Activated CD4-positive, alpha-beta T cell treated with anti-CD3 and anti-CD28 coated beads, Interleukin-10, Interleukin-2, amounts not matched to agents 100 ng/mL and 50 ng/mL, durations not matched to agents 16 hours and 8 hours (primary cell): Measurements from ENCODE around the gene SBF1.

Source experiments
- DNase-seq: peaks from one replicate; pipeline ENCODE4 v3.0.0-alpha.2; 2020

SBF1 gene

DNA sequence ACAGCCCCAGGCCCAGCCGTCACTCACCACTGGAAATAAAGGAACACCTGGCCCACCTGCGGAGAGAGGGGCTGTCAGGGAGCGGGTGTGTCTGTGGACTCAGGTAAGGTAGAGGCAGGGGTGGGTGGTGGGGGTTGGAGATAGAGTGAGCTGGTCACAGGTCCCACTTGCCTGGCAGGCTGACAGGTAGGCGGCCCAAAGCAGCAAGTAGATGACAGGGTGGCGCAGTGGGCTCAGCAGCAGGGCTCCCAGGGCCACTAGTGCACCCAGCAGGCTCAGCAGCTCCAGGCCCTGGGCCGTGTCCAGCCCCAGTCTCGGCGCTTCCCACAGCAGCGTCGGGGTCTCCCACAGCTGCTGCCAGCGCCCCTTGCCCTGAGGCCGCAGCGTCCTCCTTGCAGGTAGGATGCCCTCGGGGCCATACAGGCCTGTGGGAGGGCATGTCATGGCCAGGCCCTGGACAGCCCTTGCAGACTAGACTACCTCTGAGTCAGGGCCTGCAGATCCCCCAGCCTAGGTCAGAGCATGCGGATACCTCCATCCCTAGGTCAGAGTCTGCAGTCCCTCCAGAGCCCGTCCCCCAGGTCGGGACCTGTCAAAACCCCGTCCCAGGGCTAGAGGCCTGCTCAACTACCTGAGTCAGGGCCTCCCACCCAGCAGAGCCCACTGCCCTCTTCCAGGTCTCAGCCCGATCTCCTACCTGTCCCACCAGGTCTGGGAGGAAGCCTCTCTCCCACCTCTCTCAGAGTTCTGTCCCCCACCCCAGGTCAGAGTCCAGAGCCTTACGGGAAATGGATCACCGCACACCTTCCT is 32.0 kb upstream of the SBF1 start:
- no peak for DNase-seq

DNA sequence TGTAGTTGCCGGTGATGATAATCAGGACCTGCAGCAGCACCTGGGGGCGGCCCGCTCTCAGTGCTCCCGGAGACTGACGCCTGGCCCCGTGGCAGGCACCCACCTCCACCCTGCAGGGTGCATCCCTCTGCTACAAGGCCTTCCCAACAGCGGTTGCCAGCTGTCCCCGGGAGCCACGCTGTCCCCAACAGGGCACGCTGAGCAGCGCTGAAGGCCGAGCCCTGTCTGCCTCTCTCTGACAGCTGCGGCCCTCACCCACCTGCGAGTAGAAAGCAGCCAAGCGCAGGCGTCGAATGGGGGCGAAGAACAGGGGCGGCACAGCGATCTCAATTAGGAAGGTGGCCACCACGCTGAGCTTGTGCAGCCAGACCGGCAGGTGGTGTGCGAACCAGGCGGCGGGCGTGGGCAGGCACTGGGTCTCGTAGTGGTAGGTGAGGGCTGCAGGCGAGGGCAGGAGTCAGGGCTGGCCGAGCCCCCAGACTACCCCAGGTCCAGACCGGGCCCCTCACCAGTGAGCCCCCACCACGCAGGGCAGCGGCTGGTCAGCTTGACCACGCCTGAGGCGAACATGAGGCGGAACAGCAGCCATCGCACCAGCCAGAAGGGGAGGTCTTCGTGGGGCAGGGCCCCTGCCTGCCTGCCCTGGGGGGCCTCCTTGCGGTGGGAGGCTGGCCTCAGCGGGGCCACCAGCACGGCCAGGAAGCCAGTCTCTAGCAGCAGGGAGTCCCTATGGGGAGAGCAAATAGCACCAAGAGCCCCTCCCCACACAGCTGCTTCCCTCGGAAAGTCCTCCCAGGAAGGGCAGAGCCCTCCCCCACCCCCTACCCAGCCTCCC is 31.2 kb upstream of the SBF1 start:
- no peak for DNase-seq

GRCh38 chr22:50505276-50505775 is 30.5 kb upstream of the SBF1 start:
- DNase-seq: no peak

- no peak for DNase-seq
These were observed 29.8 kb upstream of the SBF1 start for GRCh38 chr22:50504369-50505211.

DNA sequence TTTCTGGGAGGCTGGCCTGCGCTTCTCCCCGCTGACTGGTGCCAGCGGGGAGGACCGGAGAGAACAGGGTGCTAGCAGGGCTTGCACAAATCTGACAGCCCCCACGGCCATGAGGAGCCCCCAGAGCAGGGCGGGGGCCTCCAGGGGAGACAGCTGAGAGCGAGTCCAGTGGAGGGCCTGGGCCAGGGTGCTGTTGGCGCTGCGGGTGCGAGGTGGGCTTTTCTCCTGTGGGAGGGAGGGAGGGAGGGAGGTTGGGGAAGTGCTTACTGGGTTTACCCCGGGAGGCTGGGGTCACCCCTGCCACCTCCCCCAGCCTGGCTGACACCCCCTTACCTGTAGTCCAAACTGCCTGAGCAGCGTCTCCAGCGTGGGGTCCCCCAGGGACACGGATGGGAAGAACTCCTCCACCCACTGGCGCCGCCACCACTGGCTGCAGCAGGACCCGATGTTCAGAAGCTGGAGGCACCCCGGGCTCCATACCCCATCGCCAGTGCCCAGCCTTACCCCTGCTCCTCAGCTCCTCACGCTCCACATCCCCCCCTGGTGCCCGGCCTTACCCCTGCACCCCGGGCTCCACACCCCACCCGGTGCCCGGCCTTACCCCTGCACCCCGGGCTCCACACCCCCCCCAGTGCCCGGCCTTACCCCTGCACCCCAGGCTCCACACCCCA is 28.8 kb upstream of the SBF1 start:
- peak; percentile 26 for DNase-seq

- DNase-seq: no peak
These were observed 28.0 kb upstream of the SBF1 start for GRCh38 chr22:50502628-50503474.

DNA sequence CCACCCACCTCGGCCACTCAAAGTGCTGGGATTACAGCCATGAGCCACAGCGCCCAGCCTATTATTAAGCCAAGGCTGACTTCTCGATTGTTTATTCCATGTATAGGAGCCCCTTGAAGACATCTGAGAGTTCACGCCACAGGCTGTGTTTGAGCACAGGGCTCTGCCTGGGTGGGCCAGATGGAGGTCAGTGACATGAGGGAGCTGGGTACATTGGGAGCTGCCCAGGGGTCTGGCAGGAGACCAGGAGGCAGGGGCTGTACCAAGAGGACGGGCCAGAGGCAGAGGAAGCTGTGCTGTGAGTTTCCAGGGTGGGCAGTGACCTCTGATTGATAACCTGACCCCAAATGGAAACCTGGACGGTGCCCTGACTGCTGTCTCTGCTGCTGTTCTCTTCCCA is 27.3 kb upstream of the SBF1 start:
- no peak for DNase-seq

GRCh38 chr22:50500452-50500851 is 25.6 kb upstream of the SBF1 start:
- DNase-seq: no peak

DNA sequence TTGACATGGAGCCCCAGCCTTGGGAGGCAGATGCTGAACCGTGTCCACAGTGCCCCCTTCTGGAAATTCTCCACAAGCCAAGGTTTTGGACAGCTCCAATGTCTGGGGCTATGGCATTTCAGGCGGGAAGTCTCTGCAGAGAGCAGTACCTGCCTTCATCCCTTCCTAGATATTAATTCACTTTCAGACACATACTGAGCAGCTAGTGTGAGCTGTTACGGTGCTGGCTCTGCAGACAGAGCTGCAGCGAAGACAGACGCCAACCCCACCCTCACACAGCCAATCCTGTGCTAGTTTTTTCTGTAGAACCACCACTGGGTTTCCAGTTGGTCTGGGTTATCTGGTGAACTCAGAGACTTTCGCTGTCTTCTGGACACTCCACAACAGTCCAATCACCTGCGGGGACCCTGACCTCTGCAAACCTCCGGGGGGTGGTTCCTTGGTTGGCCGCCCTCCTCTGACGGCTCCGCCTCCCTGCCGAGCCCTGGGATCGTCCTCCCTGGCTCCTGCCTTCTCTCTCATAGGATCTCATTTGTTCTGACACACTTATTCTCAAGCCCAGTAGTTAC is 23.6 kb upstream of the SBF1 start:
- peak; percentile 81 for DNase-seq

DNA sequence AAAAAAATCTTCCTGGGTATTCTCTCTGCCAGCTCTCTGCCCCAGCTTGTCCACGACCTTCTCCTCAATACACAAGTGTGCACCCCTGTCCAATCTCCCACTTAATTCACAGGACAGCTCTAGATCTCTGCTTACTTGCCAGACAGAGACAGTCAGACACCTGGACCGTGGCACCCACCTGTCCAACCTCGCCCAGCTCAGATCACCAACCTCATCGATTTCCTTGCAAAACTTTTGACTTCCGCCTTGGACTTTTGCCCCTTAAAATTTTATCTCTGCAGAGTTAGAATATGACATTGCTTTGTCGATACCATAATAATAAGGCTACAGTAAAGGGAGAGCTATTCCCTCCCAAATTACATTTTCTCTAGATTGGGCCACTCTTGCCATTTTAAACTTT is 22.3 kb upstream of the SBF1 start:
- no peak for DNase-seq

DNA sequence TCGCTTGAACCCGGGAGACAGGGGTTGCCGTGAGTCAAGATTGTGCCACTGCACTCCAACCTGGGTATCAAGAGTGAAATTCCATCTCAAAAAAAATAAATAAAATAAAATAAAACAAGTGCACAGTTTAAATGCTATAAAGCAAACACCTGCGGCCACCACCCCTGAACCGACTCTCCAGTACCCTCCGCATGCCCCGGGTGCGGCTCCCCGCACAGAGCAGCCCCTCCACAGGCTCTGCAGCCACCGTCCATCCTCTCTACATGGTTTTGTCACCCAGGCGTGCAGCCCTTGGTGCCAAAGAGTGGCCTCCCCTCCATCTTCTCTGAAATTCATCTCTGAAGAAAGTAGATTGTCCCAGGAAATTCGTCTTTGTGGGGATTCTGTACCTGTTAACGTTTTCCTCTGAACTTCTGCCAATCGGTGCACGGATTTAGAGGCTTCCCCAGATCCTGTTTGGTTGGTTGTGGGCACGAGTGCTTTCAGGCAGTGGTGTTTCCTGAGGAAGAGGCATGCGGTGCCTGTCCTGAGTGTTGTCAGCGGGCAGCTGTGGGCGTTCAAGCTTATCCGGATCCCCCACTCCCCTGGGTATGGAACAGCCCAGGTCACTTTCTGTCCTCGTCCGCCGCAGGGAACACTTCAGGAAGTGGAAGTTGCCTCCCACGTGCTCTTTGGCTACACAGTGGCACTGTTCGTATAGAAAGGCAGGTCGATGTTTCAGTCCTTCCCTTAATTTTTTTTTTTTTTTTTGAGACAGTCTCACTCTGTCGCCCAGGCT is 15.9 kb upstream of the SBF1 start:
- DNase-seq: no peak

DNA sequence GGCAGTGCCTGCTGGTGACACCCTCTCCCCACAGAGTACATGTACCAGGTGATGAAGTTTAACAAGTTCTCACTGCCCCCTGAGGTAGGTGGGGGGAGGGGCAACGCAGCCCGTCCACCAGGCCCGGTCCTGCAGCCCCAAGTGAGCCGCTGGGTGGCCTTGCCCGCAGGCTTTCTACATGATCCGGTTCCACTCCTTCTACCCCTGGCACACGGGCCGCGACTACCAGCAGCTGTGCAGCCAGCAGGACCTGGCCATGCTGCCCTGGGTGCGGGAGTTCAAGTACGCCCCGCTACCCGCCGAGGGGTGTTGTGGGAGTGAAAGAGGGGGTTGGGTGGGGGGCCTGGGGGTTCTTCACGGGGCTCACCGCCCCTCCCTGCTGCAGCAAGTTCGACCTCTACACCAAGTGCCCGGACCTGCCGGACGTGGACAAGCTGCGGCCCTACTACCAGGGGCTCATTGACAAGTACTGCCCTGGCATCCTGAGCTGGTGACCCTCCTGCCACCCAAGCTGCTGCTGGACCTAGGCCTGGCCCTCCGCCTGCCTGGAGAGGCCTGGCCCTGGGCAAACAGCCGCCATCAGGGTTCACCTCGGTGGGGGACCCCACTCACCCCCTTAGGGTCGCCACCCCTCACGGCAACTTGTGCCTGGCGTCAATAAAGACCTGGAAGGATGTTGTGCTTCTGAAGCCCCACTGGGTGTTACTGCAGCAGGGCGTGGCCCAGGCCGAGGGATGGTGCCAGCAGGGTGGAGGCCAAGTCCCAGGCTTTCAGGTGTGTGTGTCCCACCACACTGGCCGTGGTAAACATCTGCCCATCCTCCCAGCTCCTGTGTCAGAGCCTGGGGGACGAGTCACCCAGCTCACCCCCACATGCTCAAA is 14.8 kb upstream of the SBF1 start:
- no peak for DNase-seq

GRCh38 chr22:50488886-50489285 is 14.1 kb upstream of the SBF1 start:
- DNase-seq: no peak

DNA sequence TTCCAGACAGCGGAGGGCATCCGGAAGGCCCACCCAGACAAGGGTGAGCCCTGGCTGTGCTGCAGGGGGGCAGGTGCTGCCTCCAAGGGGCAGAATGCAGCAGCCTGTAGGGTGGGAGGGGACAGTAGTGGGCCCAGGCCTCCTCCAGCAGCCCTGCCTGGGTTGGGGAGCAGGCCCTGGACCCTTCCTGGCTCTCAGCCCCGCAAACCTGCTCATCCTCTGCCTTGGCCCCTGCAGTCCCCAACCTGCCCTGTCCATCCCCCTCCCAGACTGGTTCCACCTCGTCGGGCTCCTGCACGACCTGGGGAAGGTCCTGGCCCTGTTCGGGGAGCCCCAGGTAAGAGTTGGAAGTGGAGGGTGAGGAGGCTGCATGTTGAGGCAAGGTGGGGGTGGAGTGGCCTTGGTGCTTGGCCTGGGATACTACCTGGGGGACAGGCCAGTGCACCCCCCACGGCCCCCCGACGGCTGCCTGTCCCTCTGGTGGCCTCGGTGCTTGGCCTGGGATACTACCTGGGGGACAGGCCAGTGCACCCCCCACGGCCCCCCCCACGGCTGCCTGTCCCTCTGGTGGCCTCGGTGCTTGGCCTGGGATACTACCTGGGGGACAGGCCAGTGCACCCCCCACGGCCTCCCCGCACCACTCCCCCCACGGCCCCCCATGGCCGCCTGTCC is 13.3 kb upstream of the SBF1 start:
- DNase-seq: no peak

DNA sequence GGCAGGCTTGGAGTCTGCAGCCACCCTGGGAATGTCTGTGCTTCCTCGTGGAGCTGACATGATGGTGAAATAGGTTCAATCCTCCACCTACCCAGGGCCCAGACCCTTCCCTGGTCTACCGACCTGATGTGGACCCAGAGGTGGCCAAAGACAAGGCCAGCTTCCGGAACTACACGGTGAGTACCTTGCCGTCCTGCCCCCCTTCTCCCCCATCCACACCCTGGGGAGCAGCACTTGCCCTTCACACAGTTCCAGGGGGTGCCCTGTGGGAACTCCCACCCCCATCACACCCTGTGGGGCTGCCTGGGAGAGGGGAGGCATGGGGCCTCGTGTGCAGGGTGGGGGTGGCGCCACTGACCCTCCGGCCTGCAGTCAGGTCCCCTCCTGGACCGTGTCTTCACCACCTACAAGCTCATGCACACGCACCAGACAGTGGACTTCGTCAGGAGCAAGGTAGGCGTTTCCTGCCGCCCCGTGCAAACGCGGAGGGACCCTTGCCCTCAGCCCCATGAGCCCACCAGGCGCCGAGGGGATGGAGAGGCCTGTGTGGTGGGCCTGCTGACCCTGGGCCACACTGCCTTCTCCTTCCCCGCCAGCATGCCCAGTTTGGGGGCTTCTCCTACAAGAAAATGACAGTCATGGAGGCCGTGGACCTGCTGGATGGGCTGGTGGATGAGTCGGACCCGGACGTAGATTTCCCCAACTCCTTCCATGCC is 12.6 kb upstream of the SBF1 start:
- no peak for DNase-seq

- no peak for DNase-seq
These were observed 11.9 kb upstream of the SBF1 start, which contains the start of gene MIOX for GRCh38 chr22:50486561-50487289. Gene MIOX (plus strand): TSS chr22:50486859. CDS start chr22:50486898, 39 bp downstream.
